Stimulated activated naive CD4-positive, alpha-beta T cell treated with Interleukin-2 at 50 U/mL for 16 hours (primary cell): ENCODE data around the gene TOP3B.

Experiments
- DNase-seq: peaks from one replicate; lab custom pipeline; 2025; lab: John Stamatoyannopoulos, UW

The TOP3B gene

GRCh38 chr22:21961886-21962654 is 20.5 kb downstream of the TOP3B start:
- DNase-seq, result no peak

DNA sequence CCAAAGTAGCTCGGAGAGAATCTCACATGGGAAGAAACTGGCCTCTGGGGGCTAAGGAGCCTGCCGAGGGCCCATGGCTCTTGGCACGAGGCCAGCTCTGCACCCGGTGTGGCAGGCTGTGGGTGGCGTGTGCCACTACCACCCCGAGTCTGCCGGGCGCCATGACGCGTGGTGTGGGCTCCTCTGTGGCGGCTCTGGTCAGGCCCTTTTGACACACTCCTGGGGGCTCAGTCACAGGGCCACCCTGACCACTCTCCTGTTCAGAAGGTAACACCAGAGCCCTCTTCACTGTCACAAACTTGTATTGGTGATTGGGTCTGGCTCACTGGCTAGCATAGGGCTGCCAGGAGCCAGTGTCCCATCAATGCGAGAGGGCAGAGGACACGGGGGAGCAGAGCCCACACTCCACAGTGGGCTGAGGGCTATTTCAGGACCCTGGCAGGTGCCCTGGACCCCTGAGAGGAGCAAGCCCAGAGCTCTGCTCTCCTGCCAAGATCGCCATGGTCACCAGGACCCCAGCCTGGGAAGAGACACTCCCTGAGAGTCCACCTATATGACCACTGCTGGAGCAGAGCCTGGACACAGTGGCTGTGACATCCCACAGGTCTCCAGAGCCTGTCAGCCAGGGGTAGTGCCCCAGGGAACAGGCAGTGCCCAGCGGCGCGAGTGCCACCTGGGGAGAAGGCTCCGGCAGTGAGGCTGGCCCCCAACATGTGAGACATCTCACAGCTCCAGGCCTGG is 21.3 kb downstream of the TOP3B start:
- DNase-seq, result no peak

DNA sequence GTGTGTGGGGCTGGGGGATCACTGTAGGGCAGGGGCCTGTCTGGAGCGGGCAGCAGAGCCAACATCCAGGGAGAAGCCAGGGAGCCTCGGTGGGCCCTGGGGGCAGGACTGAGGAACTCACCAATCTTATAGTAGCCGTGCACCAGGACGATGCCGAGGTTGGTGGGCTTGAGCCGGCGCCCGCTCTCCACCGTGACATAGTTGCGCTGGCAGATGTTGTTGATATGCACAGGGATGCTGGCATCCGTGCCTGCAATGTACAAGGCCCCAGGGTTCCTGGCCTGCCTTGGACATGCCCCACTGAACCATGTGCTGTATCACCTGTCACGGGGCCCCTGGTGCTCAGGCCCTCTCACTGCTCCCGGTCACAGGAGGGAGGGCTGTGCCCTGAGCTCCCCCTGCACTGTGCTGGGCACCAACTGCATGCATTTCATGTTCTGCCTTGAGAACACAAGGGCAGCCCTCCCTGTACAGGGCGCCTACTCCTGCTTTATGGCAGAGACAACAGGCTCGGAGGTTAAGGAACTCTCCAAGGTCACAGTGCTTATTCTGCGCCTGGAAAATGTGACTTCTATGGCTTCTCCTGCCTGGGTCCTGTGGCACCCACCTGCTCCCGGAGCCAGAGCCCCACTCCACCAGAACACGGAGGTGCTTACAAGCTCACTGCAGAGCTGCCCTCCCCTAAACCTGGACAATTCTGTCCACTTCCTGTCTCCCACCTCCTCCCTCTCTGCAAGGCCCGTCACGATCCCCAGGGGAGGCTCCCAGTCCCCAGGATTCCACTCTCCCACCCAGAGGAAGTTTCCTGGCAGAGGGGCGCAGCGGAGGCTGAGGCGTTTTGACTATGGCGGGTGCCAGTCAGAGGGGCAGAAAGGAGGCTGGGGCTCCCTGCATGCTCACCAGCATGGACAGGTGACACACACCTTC is 22.1 kb downstream of the TOP3B start:
- DNase-seq, result no peak

DNA sequence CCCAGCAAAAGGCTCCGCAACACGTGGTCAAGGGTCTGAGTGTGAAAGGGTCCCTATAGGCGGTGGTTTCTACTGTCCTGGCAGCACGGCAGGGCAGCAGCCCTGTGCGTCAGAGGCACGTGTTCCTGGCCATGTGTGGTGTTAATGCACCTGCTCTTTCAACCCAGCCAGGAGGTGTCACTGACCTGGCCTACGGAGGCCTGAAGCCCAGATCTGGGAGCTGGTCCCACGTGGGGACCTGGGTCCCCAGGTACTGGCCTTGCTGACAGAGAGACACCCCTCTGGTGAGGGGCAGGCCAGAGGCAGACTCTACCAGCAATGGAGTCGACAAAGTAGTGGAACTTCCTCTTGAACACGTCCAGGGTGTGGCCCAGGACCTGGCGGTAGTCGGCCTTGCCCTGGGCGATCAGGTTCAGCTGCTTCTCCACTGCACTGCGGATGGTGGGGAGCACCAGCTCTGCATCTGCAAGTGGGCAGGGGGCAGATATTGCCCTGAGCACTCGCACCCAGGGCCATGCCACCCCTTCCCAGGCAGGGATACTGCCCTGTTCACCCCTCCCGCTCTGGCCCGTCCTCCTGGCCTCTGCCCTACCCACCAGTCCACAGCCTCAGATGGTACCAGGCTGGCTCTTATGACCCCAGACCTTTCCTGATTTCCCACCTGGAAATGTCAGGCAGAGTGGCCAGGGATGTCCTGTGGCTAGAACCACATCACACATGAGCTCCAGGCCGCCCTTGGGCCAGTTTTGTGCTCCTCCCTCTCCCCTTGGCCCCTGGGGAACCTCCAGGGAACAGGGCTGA is 23.1 kb downstream of the TOP3B start:
- DNase-seq, result no peak

GRCh38 chr22:21958360-21959273 is 24.0 kb downstream of the TOP3B start:
- no peak for DNase-seq

GRCh38 chr22:21952586-21953571 is 29.7 kb downstream of the TOP3B start, which contains the start of gene PPM1F:
TSS of gene PPM1F (minus strand) at chr22:21952848. CDS start at chr22:21946048, 6,800 bp downstream.
- peak; percentile 85 for DNase-seq

- no peak for DNase-seq
Measured at GRCh38 chr22:21951931-21952465, 30.6 kb downstream of the TOP3B start.

DNA sequence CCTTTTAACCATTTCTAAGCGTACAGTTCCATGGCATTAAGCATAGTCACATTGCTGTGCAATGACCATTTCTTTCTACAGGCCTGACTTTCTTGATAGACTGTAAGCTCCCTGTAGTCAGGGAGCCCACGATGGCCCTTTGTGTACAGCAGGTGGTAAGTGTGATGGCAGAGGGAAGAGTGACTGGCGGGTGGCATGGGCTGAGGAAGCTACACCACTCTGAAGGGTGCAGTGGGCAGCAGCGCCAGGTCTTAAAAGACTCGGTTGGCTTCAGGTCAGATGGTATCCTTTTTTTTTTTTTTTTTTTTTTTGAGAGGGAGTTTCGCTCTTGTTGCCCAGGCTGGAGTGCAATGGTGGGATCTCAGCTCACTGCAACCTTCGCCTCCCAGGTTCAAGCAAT is 31.5 kb downstream of the TOP3B start:
- DNase-seq, result no peak

- DNase-seq, result no peak
Measured at GRCh38 chr22:21949948-21950347, 32.6 kb downstream of the TOP3B start.

GRCh38 chr22:21949569-21949918 is 33.0 kb downstream of the TOP3B start:
- DNase-seq, result no peak

GRCh38 chr22:21948824-21949568 is 33.6 kb downstream of the TOP3B start:
- DNase-seq, result no peak

- DNase-seq, result no peak
Measured at GRCh38 chr22:21948390-21948789, 34.2 kb downstream of the TOP3B start.

DNA sequence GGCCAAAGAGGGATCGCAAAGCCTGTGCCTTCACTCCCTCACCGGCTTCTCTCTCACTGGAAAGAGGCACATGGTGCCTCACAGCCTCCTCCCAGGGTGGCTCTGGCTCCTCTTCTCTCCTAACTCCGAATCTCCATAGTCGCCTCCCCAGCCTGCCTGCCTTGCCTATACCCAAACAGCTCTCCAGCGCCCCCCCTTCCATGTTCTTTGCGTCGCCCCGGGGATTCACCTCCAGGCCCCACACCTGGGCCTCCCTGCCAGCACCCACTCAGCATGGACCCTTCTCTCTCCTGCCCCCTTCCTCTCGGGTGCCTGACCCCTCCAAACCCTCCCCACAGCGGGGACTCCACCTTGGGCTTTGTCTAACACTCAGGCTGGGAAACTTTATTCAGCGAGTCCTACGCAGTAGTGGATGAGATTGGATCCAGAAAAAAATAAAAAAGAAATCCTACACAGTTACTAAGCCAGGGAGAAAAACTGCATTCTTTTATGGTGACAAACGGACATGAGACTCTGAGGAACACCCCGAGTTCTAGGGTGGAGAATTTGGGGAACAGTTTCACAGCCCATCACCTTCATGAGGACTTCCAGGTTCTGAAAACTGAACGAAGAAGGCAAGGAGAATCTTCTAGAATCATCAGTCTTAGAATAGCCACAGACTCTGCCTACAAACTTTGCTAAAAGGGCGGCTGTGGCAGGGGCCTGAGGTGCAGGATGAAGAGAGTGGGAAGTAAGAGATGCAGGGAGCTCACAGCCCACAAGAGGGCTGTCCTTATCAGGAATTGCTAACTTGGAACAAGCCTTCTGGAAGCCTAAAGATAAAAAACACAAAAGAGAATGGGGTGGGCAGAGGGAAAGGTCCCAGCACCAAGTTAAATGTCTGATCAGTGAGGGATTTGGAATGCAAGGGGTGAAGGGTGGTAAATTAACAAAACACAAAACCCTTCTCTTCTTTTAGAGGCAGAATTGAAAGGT is 35.3 kb downstream of the TOP3B start:
- DNase-seq, result no peak

DNA sequence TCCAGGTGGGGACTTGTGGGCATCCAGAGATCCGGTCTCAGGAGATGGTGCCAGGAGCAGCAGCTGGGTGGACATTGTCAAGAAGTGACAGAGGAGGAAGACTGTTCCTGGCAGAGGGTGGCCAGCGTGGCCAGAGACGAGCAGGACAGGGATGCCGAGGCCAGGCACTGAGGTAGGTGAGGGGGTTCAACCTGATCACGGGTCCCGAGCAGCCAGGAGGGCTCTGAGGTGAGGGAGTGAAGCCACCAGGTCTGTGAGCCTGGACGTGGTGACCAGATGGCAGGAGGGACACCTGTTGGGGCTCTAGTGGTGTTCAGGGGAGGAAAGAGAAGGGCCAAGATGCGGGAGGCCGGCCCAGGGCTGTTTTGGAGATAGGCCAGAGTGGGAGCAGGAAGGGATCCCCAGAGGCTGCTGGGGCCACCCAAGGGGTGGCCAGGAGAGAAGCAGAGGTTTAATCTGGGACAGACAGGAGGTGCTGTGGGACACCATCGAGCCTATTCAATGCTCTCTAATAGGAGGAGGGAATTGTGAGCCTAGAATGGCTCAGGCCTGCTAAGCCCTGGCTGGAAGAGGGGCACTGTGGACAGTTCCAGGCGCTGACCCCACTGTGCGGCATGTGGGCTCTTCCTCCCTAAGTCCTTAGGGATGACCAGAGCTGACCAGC is 36.2 kb downstream of the TOP3B start:
- no peak for DNase-seq

DNA sequence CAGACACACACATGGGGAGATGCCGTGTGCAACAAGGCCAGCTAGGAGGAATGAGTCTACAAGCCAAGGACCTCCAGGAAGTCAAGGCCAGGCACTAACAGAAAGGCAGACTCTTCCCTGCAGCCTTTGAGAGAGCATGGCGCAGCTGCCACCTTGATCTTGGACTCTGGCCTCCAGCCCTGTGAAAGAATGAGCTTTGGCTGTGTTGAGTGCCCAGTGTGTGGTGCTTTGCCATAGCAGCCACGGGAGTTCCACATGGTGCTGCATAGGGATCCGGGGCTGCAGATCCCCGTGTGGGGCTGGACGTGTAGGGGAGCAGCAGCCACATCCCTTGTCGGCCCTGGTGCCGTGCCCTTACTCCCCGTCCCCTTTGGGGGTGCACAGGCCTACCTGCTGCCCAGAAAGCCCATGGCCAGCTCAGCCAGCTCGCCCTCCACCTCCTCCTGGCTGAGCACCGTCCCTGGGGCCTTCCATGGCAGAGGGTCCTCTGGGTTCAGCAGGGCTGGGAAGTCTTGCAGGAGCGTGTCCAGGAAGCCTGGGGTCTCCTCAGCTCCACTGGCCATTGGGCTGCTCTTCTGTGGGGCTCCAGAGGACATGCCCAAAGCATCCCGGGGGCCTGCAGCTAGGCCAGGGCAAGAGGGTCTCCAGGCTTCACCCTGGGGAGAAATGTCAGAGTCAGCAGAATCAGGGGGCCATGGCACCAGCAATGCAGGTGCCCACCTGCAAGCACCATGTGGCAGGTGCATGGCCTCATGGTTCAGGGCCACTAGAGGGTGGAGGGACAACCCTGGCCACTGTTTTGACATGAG is 36.9 kb downstream of the TOP3B start:
- DNase-seq, result no peak

DNA sequence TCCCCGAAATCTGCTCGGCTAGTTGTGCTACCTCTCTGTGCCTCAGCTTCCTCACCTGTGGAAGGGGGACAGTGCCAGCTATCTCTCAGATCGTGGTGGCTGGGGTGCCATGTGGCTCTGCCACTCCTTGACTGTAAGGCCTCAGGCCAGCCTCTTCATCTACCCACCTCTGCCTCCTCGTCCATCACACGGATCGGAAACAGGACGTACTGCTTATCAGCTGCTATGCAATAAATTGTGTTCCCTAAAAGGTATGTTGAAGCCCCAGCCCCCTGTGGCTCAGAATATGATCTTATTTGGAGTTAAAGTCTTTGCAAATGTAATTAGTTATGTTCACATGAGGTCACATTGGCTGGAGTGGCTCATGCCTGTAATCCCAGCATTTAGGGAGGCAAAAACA is 37.7 kb downstream of the TOP3B start:
- DNase-seq, result no peak
